Measurements from ENCODE around the gene USP40. TPM values are rescaled to one million over a fixed set of nuclear protein-coding genes. Genes with fewer than 3 reads are reported as not detected.

The USP40 gene
- total RNA-seq, 1 donor from 2014 or later, result 32.9 TPM

- Mint-ChIP-seq H3K9me3 (no peaks in the 10 kb centered on the region), H3K4me1 (no peaks in the 10 kb centered on the region), H3K36me3 (peaks cover 13% of the 10 kb centered on the region), H3K27ac (no peak overlapping the region), H3K27me3 (ENCODE audit: insufficient read depth, low read depth) (no peaks in the 10 kb centered on the region), H3K4me3 (no peak overlapping the region)
- Histone ChIP-seq H3K79me2 (ENCODE audit: low read depth) (no peaks in the 10 kb centered on the region), H3K4me2 (no peak overlapping the region), H3K36me3 (no peaks in the 10 kb centered on the region), H3K4me1 (no peaks in the 10 kb centered on the region), H3K9me3 (ENCODE audit: low read depth) (no peaks in the 10 kb centered on the region), H3K27me3 (no peaks in the 10 kb centered on the region), H3K4me3 (no peak overlapping the region), H3F3A (ENCODE audit: low read depth) (no peaks in the 10 kb centered on the region), H4K20me1 (ENCODE audit: low read depth) (no peaks in the 10 kb centered on the region), H2AFZ (replicated peaks) (no peak overlapping the region), H3K27ac (no peak overlapping the region), H3K9ac (no peak overlapping the region)
- DNase-seq (ENCODE audit: low spot score), result no peak
- TF ChIP-seq EZH2phosphoT487 (IDR thresholded peaks at IDR 0.05) (no peak), EZH2 (IDR thresholded peaks at IDR 0.05) (no peak), CTCF (IDR thresholded peaks at IDR 0.05) (no peak)
Measured at GRCh38 chr2:233473878-233474277, 92.7 kb downstream of the USP40 start.

- no peaks in the 10 kb centered on the region for H3K36me3 ChIP-seq
- H3K4me3 ChIP-seq, result no peak overlapping the region
- DNase-seq (ENCODE audit: low spot score), result no peak
- H4K20me1 ChIP-seq (ENCODE audit: low read depth), result no peaks in the 10 kb centered on the region
- no peaks in the 10 kb centered on the region for H3F3A ChIP-seq (ENCODE audit: low read depth)
- TF ChIP-seq EZH2phosphoT487 (IDR thresholded peaks at IDR 0.05), result no peak
- TF ChIP-seq CTCF (IDR thresholded peaks at IDR 0.05), result no peak
- no peak for TF ChIP-seq EZH2 (IDR thresholded peaks at IDR 0.05)
- no peak overlapping the region for H3K27ac ChIP-seq
- Mint-ChIP-seq H3K4me3 (no peak overlapping the region), H3K4me1 (no peaks in the 10 kb centered on the region), H3K36me3 (peaks cover 15% of the 10 kb centered on the region), H3K9me3 (no peaks in the 10 kb centered on the region), H3K27me3 (ENCODE audit: insufficient read depth, low read depth) (no peaks in the 10 kb centered on the region), H3K27ac (no peak overlapping the region)
- H3K27me3 ChIP-seq, result no peaks in the 10 kb centered on the region
- H3K9me3 ChIP-seq (ENCODE audit: low read depth), result no peaks in the 10 kb centered on the region
- no peak overlapping the region for H3K4me2 ChIP-seq
- no peaks in the 10 kb centered on the region for H3K79me2 ChIP-seq (ENCODE audit: low read depth)
- H3K9ac ChIP-seq, result no peak overlapping the region
- H2AFZ ChIP-seq (replicated peaks), result no peak overlapping the region
- H3K4me1 ChIP-seq, result no peaks in the 10 kb centered on the region
Measured at GRCh38 chr2:233473386-233473791, 93.2 kb downstream of the USP40 start.

GRCh38 chr2:233471291-233472035 is 95.1 kb downstream of the USP40 start:
- Mint-ChIP-seq H3K36me3 (peaks cover 18% of the 10 kb centered on the region), H3K27ac (no peak overlapping the region), H3K9me3 (no peaks in the 10 kb centered on the region), H3K4me1 (no peaks in the 10 kb centered on the region), H3K4me3 (no peak overlapping the region), H3K27me3 (ENCODE audit: insufficient read depth, low read depth) (no peaks in the 10 kb centered on the region)
- Histone ChIP-seq H4K20me1 (ENCODE audit: low read depth) (no peaks in the 10 kb centered on the region), H3K9ac (no peak overlapping the region), H3K9me3 (ENCODE audit: low read depth) (no peaks in the 10 kb centered on the region), H3K27ac (no peak overlapping the region), H3K4me2 (no peak overlapping the region), H3K4me3 (no peak overlapping the region), H3K4me1 (no peaks in the 10 kb centered on the region), H3F3A (ENCODE audit: low read depth) (no peaks in the 10 kb centered on the region), H3K36me3 (no peaks in the 10 kb centered on the region), H2AFZ (replicated peaks) (no peak overlapping the region), H3K27me3 (no peaks in the 10 kb centered on the region), H3K79me2 (ENCODE audit: low read depth) (no peaks in the 10 kb centered on the region)
- TF ChIP-seq CTCF (IDR thresholded peaks at IDR 0.05) (no peak), EZH2phosphoT487 (IDR thresholded peaks at IDR 0.05) (no peak), EZH2 (IDR thresholded peaks at IDR 0.05) (no peak)
- no peak for DNase-seq (ENCODE audit: low spot score)
